Activated CD8-positive, alpha-beta T cell treated with anti-CD3 and anti-CD28 coated beads for 36 hours (primary cell): ENCODE results near the gene CADPS. TPM values are rescaled to one million over a fixed set of nuclear protein-coding genes. Genes with fewer than 3 reads are reported as not detected.

Source experiments
- ATAC-seq: fragments of 200-7000 bp; cut with Tn5 transposase; one replicate; pipeline ENCODE4 v1.10.0; 2021; ENCODE audit warnings: mild to moderate bottlenecking, moderate library complexity
- CTCF ChIA-PET: fragments of 350-600 bp; sonication (Branson Sonifier 250); formaldehyde crosslinking; loops from one replicate; lab custom pipeline; 2021; ENCODE audit warnings: antibody characterized with exemption; lab: Charles Lee
- POLR2A ChIA-PET: fragments of 350-600 bp; sonication (Branson Sonifier 250); formaldehyde crosslinking; loops from one replicate; lab custom pipeline; 2021; ENCODE audit warnings: antibody characterized with exemption; lab: Charles Lee
- DNase-seq: peaks from one replicate; pipeline ENCODE4 v3.0.0-alpha.2; 2020
- H3K27ac Mint-ChIP-seq: one replicate; pipeline ENCODE4 v1.8.0; 2021; ENCODE audit warnings: mild to moderate bottlenecking, mixed read lengths
- H3K27me3 Mint-ChIP-seq: one replicate; pipeline ENCODE4 v1.8.0; 2021; ENCODE audit warnings: mixed read lengths
- H3K36me3 Mint-ChIP-seq: one replicate; pipeline ENCODE4 v1.8.0; 2021; ENCODE audit warnings: low read depth, mixed read lengths
- H3K4me1 Mint-ChIP-seq: one replicate; pipeline ENCODE4 v1.8.0; 2021; ENCODE audit warnings: low read depth, mixed read lengths
- H3K4me3 Mint-ChIP-seq: one replicate; pipeline ENCODE4 v1.8.0; 2021; ENCODE audit warnings: mild to moderate bottlenecking, moderate library complexity, mixed read lengths
- H3K9me3 Mint-ChIP-seq: one replicate; pipeline ENCODE4 v1.8.0; 2021; ENCODE audit warnings: mixed read lengths
- CTCF ChIP-seq: fragments of 200-600 bp; IDR thresholded peaks from one replicate; pipeline ENCODE4 v1.8.0; 2022; ENCODE audit warnings: antibody characterized with exemption, mild to moderate bottlenecking
- intact Hi-C: fragments of 100-400 bp; cut with micrococcal nuclease; formaldehyde crosslinking; loops from one replicate; pipeline ENCODE4 v1.10.0; 2022
- total RNA-seq, 2 experiments: library from RNA; stranded (reverse); gene quantifications; one replicate each; pipeline ENCODE4 v1.2.3, GENCODE V29; 2021

CADPS gene
- total RNA-seq, 2 experiments from 2014 or later: not detected

- H3K4me3 Mint-ChIP-seq: no peak overlapping the region
- CTCF ChIA-PET: no interaction called here
- H3K9me3 Mint-ChIP-seq: no peaks in the 10 kb centered on the region
- no peaks in the 10 kb centered on the region for H3K36me3 Mint-ChIP-seq
- intact Hi-C loops: no loop called here
- no peaks in the 10 kb centered on the region for H3K4me1 Mint-ChIP-seq
- no peak for TF ChIP-seq CTCF
- no peak overlapping the region for H3K27ac Mint-ChIP-seq
- no peak for DNase-seq
- POLR2A ChIA-PET: no interaction called here
- ATAC-seq: no peak
- no peaks in the 10 kb centered on the region for H3K27me3 Mint-ChIP-seq
Observed at GRCh38 chr3:62859203-62859791, 15.9 kb downstream of the CADPS start.

DNA sequence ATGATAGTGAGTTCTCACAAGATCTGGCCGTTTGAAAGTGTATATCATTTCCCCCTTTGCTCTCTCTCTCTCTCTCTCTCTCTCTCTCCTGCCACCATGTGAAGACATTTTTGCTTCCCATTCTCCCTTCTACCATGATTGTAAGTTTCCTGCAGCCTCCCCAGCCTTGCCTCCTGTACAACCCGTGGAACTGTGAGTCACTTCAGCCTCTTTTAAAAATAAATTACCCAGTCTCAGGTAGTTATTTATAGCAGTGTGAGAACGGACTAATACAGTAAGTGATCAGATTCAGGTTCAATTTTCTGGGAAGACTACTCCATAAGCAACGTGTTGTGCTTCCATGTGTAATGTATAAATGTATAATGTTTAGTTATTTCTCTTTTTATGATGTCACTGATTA is 29.2 kb downstream of the CADPS start:
- CTCF ChIA-PET: no interaction called here
- Mint-ChIP-seq H3K27me3 (no peaks in the 10 kb centered on the region), H3K4me1 (no peaks in the 10 kb centered on the region), H3K27ac (no peak overlapping the region), H3K9me3 (peaks cover 8% of the 10 kb centered on the region), H3K4me3 (no peak overlapping the region), H3K36me3 (no peaks in the 10 kb centered on the region)
- POLR2A ChIA-PET: no interaction called here
- no peak for TF ChIP-seq CTCF
- no peak for ATAC-seq
- intact Hi-C loops: no loop called here
- DNase-seq: no peak

GRCh38 chr3:62843508-62843907 is 31.7 kb downstream of the CADPS start:
- no peak for TF ChIP-seq CTCF
- no peaks in the 10 kb centered on the region for H3K4me1 Mint-ChIP-seq
- H3K27me3 Mint-ChIP-seq: no peaks in the 10 kb centered on the region
- no peak overlapping the region for H3K4me3 Mint-ChIP-seq
- no peak overlapping the region for H3K27ac Mint-ChIP-seq
- ChIA-PET CTCF (interaction anchor here (1.4 kb wide), 1 partner anchor 9 kb away, joined by 3 read pairs; no protein-coding TSS in a partner anchor), POLR2A (interaction anchor here (0.7 kb wide), 1 partner anchor 849 kb away, joined by 3 read pairs; no protein-coding TSS in a partner anchor)
- DNase-seq: no peak
- intact Hi-C loops: no loop called here
- H3K9me3 Mint-ChIP-seq: peaks cover 9% of the 10 kb centered on the region
- H3K36me3 Mint-ChIP-seq: no peaks in the 10 kb centered on the region
- no peak for ATAC-seq

- no peak overlapping the region for H3K4me3 Mint-ChIP-seq
- H3K36me3 Mint-ChIP-seq: no peaks in the 10 kb centered on the region
- ATAC-seq (no peak), DNase-seq (no peak)
- no peaks in the 10 kb centered on the region for H3K27me3 Mint-ChIP-seq
- no peak for TF ChIP-seq CTCF
- no peak overlapping the region for H3K27ac Mint-ChIP-seq
- ChIA-PET CTCF (no interaction called here), POLR2A (no interaction called here)
- intact Hi-C loops: no loop called here
- peaks cover 1% of the 10 kb centered on the region for H3K9me3 Mint-ChIP-seq
- no peaks in the 10 kb centered on the region for H3K4me1 Mint-ChIP-seq
Observed at GRCh38 chr3:62839748-62840147, 35.5 kb downstream of the CADPS start.

DNA sequence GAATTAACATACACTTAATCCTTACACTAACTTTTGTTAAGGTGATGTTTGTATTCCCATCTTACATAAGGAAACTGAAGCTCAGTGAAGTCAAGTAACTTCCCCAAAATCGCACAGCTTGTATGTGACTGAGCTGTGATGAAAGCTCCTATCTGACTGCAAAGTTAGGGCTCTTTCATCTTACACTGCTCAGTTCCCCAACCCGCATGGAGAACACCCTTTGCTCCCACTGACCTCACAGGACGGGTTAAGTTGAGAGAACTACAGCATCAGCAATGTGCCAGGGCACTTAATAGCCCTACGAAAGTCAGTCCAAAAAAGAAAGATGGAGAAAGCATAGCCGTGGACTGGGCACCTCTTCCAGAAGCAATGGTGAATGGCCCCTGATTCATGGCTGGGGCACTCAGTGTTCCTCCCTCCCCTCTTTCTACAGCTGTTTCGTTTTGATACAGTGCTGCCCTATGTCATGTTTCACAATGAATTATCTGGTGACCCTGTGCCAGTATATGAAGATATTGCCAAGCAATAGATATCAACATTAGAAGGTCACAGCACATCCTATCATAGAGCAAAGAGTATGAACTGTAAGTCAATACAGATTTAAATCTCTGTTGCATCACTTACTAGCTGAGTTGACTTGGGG is 38.0 kb downstream of the CADPS start:
- intact Hi-C loops: no loop called here
- Mint-ChIP-seq H3K27ac (no peak overlapping the region), H3K4me3 (no peak overlapping the region), H3K4me1 (no peaks in the 10 kb centered on the region), H3K27me3 (no peaks in the 10 kb centered on the region), H3K36me3 (no peaks in the 10 kb centered on the region), H3K9me3 (peaks cover 1% of the 10 kb centered on the region)
- ChIA-PET POLR2A (no interaction called here), CTCF (no interaction called here)
- no peak for DNase-seq
- ATAC-seq: no peak
- no peak for TF ChIP-seq CTCF
